Cardiac muscle cell (in vitro differentiated cells and primary cell): Measurements from ENCODE around the gene AOC3. TPM values are rescaled to one million over a fixed set of nuclear protein-coding genes. Genes with fewer than 3 reads are reported as not detected.

Experiments
- DNase-seq, 2 donors: peaks; one replicate each; pipeline versions ENCODE4 v3.0.0 to v3.0.0-alpha.2; 2010 to 2017; ENCODE audit warnings: low read depth in 1 of 2, low spot score in 1 of 2
- H3K27ac ChIP-seq: fragments of 200-600 bp; sonication (generic); 2 replicates; pipeline ENCODE4 v1.5.1; 2016
- H3K27me3 ChIP-seq: fragments of 200-600 bp; sonication (generic); 2 replicates; pipeline ENCODE4 v1.6.0; 2016; ENCODE audit warnings: control low read depth
- H3K36me3 ChIP-seq: fragments of 200-600 bp; sonication (generic); 2 replicates; pipeline ENCODE4 v1.5.1; 2016; ENCODE audit warnings: control low read depth
- H3K4me1 ChIP-seq: fragments of 200-600 bp; sonication (generic); 2 replicates; pipeline ENCODE4 v1.8.1; 2017; ENCODE audit warnings: low read depth, mild to moderate bottlenecking, mixed run types
- H3K4me3 ChIP-seq: fragments of 200-600 bp; sonication (generic); 2 replicates; pipeline ENCODE4 v1.5.1; 2016; ENCODE audit warnings: mild to moderate bottlenecking
- H3K9me3 ChIP-seq: fragments of 200-600 bp; sonication (generic); 2 replicates; pipeline ENCODE4 v1.5.1; 2017; ENCODE audit warnings: low read depth, mild to moderate bottlenecking, control low read depth
- polyA plus RNA-seq: library from polyadenylated mRNA; unstranded; fragments of >200 nt; fragmentation: Nextera tagmentation; extraction: Ambion mirVana; gene quantifications from 2 replicates; pipeline ENCODE4 v1.2.1, GENCODE V29; 2016
- total RNA-seq: library from RNA; depleted of rRNA; stranded (reverse); fragments of >200 nt; gene quantifications from 2 replicates; pipeline ENCODE4 v1.2.3, GENCODE V29; 2016
- TF ChIP-seq, protein P1 (sequence below): IDR thresholded peaks from 2 replicates; pipeline ENCODE4 v1.5.1; 2012; ENCODE audit warnings: low read depth, mild to moderate bottlenecking, low read length

The AOC3 gene
- total and polyA plus RNA-seq, 2 experiments from 2014 or later: 2.6 to 5.2 TPM

DNA sequence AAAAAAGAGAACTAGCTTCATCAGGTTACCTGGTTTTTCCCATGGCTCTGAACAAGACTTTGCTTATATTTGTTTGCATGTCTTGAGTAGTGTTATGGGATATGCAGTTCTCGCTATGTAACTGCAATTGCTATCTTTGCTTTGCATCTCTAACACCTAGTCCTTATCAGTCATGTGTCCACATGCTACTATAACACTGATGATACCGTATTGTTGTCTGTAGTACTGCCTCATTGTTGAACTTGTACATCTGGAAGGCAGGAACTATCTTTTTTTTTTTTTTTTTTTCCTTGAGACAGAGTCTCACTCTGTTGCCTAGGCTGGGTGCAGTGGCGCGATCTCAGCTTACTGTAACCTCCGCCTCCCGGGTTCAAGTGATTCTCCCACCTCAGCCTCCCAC is 15.3 kb upstream of the AOC3 start:
- Histone ChIP-seq H3K36me3 (peaks cover 30% of the 10 kb centered on the region), H3K9me3 (no peaks in the 10 kb centered on the region), H3K27me3 (no peaks in the 10 kb centered on the region), H3K4me3 (no peak overlapping the region), H3K27ac (no peak overlapping the region), H3K4me1 (peaks cover 10% of the 10 kb centered on the region)
- TF ChIP-seq, protein P1, sequence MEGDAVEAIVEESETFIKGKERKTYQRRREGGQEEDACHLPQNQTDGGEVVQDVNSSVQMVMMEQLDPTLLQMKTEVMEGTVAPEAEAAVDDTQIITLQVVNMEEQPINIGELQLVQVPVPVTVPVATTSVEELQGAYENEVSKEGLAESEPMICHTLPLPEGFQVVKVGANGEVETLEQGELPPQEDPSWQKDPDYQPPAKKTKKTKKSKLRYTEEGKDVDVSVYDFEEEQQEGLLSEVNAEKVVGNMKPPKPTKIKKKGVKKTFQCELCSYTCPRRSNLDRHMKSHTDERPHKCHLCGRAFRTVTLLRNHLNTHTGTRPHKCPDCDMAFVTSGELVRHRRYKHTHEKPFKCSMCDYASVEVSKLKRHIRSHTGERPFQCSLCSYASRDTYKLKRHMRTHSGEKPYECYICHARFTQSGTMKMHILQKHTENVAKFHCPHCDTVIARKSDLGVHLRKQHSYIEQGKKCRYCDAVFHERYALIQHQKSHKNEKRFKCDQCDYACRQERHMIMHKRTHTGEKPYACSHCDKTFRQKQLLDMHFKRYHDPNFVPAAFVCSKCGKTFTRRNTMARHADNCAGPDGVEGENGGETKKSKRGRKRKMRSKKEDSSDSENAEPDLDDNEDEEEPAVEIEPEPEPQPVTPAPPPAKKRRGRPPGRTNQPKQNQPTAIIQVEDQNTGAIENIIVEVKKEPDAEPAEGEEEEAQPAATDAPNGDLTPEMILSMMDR: no peak
- DNase-seq: no peak

DNA sequence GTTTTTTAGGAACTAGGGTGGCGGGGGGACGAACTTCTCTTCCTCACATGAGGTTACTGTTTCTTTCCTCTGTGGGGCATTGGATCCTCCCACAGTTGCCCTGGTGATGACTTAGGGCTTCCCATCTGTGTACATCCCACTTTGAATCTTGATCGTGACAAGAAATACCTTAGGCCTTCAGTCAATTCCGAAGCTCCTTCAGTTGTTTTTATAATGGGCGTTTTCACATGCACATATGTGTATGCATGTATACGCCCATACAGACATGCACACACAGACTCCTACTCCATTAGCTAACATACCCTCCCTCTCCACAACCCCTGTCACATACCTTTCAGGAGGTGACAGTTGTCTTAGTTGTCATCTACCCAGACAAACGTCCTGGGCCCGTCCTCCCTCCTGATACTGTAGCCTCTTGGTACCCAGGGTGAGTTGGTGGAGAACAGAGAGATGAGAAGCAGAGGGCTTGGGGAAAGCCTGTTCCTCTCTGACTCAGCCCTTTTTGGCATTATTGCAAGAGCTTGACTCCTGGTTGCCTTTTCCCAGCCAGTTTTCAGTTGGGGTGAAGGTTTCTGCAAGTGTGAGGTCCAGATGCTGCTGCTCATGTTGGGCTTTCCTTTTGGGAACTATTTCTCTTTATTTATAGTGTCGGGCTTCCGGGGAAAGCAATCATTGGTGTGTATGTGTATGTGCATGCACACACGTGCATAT is 8.9 kb upstream of the AOC3 start:
- peaks cover 38% of the 10 kb centered on the region for H3K36me3 ChIP-seq
- no peaks in the 10 kb centered on the region for H3K27me3 ChIP-seq
- H3K4me3 ChIP-seq: no peak overlapping the region
- H3K9me3 ChIP-seq: no peaks in the 10 kb centered on the region
- H3K27ac ChIP-seq: no peak overlapping the region
- TF ChIP-seq, protein P1: no peak
- DNase-seq: no peak
- H3K4me1 ChIP-seq: no peaks in the 10 kb centered on the region

DNA sequence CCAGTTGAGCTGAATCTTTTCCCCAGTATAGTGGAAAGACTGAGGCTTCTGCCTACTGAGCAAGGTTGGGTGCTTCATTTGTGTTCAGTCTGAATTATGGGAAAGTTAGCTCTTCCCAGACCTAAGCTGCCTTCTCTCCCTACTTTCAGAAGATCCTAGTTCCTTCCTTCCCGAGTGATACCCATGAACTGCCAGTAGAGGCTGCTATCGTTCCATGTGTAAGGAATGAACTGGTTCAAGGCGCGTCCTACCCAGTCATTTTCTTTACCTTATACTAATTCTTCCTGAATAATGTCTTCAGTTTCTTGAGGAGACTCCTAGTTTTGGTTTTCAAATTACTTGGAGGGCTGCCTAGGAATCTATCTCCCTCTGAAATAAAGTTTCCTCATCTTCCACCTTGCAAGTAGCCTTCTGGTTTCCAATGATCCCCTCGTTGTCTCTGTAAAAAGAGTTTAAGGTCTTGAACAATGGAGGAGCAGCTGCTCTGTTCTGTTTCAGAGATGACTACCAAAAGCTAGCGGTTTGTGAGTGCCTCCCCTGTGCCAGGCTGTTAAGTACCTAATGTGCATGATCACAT is 7.6 kb upstream of the AOC3 start:
- peak; percentile 63 to 86 for DNase-seq
- Histone ChIP-seq H3K4me3 (no peak overlapping the region), H3K4me1 (no peaks in the 10 kb centered on the region), H3K36me3 (peaks cover 30% of the 10 kb centered on the region), H3K27ac (no peak overlapping the region), H3K9me3 (no peaks in the 10 kb centered on the region), H3K27me3 (no peaks in the 10 kb centered on the region)
- TF ChIP-seq, protein P1: peak; percentile 100

DNA sequence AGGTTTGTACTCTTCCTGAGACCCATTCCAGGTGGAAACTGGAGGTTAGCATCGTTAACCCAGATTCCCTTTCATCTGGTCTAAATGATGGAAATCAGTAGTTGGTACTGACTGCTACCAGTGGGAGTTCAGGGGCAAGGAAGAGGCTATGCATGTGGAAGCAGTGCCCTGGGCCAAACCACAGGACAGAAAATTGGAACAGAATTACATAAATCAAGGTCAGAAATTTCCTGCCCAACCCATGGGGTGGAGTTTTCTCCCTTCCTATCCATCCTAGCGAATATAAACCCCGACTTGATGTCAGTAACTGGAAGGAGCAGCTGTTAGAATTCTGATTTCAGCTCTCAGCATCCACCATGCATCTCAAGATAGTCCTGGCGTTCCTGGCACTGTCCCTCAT is 6.7 kb upstream of the AOC3 start, which contains the start of gene AOC2:
Gene AOC2 (plus strand): TSS at position 310 of the 400 bp plus-strand sequence. CDS start 47 bp downstream, at position 357.
- H3K4me3 ChIP-seq: no peak within 1 kb of the TSS
- no peaks in the 10 kb centered on the region for H3K4me1 ChIP-seq
- TF ChIP-seq, protein P1: no peak
- no peaks in the 10 kb centered on the region for H3K9me3 ChIP-seq
- H3K27me3 ChIP-seq: no peaks in the 10 kb centered on the region
- H3K36me3 ChIP-seq: peaks cover 21% of the 10 kb centered on the region
- peak in 1 of 2 donors; percentile 54 for DNase-seq
- H3K27ac ChIP-seq: no peak within 1 kb of the TSS

DNA sequence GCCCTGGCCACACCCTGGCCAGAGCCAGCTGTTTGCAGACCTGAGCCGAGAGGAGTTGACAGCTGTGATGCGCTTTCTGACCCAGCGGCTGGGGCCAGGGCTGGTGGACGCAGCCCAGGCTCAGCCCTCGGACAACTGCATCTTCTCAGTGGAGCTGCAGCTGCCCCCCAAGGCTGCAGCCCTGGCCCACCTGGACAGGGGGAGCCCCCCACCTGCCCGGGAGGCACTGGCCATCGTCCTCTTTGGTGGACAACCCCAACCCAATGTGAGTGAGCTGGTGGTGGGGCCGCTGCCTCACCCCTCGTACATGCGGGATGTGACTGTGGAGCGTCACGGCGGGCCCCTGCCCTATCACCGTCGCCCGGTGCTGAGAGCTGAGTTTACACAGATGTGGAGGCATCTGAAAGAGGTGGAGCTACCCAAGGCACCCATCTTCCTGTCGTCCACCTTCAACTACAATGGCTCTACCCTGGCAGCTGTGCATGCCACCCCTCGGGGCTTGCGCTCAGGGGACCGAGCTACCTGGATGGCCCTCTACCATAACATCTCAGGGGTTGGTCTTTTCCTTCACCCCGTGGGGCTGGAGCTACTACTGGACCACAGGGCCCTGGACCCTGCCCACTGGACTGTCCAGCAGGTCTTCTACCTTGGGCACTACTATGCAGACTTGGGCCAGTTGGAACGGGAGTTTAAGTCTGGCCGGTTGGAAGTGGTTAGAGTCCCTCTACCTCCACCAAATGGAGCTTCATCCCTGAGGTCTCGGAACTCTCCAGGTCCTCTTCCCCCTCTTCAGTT is 6.0 kb upstream of the AOC3 start:
- DNase-seq: no peak
- Histone ChIP-seq H3K4me3 (no peak overlapping the region), H3K4me1 (no peaks in the 10 kb centered on the region), H3K27me3 (no peaks in the 10 kb centered on the region), H3K9me3 (no peaks in the 10 kb centered on the region), H3K36me3 (peaks cover 16% of the 10 kb centered on the region), H3K27ac (no peak overlapping the region)
- TF ChIP-seq, protein P1: no peak
